Panc1 (cell line): Measurements from ENCODE around the gene MN1.

Experiments
- POLR2AphosphoS5 ChIP-seq: IDR thresholded peaks from 2 replicates; pipeline ENCODE4 v1.6.1; 2012; ENCODE audit warnings: mild to moderate bottlenecking, low read depth, low read length, moderate library complexity
- TCF7L2 ChIP-seq: IDR thresholded peaks from 2 replicates; pipeline ENCODE4 v1.6.1; 2011; ENCODE audit warnings: mild to moderate bottlenecking, low read depth, low read length, inconsistent platforms
- TF ChIP-seq, protein P1 (sequence below): fragments of 450-650 bp; IDR thresholded peaks from 2 replicates; pipeline ENCODE4 v1.5.1; 2017; ENCODE audit warnings: mild to moderate bottlenecking

DNA sequence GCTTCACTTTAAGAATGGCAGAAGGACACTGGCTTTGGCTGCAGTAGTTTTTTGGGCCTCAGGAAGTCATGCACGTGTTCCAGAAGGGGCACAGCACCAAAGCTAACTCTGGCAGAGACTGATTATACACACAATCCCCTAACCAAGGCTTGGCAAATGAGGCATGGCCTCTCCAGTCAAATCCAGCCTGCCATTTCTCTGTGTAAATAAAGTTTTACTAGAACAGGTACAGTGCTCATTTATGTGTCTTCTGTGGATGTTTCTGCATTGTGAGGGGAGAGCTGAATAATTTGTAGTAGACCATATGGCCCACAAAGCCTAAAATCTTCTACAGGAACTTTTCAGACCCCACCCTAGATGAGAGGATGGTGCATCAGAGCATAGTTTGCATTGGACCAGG, 46.4 kb upstream of the MN1 start:
- TF ChIP-seq, protein P1, sequence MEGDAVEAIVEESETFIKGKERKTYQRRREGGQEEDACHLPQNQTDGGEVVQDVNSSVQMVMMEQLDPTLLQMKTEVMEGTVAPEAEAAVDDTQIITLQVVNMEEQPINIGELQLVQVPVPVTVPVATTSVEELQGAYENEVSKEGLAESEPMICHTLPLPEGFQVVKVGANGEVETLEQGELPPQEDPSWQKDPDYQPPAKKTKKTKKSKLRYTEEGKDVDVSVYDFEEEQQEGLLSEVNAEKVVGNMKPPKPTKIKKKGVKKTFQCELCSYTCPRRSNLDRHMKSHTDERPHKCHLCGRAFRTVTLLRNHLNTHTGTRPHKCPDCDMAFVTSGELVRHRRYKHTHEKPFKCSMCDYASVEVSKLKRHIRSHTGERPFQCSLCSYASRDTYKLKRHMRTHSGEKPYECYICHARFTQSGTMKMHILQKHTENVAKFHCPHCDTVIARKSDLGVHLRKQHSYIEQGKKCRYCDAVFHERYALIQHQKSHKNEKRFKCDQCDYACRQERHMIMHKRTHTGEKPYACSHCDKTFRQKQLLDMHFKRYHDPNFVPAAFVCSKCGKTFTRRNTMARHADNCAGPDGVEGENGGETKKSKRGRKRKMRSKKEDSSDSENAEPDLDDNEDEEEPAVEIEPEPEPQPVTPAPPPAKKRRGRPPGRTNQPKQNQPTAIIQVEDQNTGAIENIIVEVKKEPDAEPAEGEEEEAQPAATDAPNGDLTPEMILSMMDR, result no peak
- TF ChIP-seq POLR2AphosphoS5, result no peak
- no peak for TF ChIP-seq TCF7L2
